NAMALWA (cell line): ENCODE results near the gene FBXO47.

Experiments
- DNase-seq: peaks from one replicate; pipeline ENCODE4 v3.0.0-alpha.2; 2015; ENCODE audit warnings: low spot score

Gene FBXO47

DNA sequence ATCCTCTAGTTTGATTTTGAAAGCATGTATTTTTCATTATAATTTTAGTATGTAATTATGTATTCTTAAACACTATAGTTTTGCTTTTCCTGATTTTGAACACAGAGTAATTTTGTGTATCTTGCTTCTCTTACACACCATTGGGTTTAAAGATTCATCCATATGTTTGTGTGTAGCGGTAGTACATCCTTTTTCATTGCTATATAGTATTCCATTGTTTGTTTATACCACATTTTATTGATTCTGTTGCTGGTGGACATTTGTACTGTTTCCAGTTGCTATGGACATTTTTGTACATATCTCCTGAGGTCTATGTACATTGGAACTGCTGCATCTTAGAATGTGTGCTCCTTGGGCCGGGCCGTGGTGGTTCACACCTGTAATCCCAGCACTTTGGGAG, 62.3 kb downstream of the FBXO47 start:
- DNase-seq = no peak

- DNase-seq = no peak
These were observed 63.8 kb downstream of the FBXO47 start for GRCh38 chr17:38903404-38903803.

GRCh38 chr17:38900978-38901656, 66.1 kb downstream of the FBXO47 start:
- no peak for DNase-seq

GRCh38 chr17:38899421-38899820, 67.8 kb downstream of the FBXO47 start:
- DNase-seq = no peak

DNA sequence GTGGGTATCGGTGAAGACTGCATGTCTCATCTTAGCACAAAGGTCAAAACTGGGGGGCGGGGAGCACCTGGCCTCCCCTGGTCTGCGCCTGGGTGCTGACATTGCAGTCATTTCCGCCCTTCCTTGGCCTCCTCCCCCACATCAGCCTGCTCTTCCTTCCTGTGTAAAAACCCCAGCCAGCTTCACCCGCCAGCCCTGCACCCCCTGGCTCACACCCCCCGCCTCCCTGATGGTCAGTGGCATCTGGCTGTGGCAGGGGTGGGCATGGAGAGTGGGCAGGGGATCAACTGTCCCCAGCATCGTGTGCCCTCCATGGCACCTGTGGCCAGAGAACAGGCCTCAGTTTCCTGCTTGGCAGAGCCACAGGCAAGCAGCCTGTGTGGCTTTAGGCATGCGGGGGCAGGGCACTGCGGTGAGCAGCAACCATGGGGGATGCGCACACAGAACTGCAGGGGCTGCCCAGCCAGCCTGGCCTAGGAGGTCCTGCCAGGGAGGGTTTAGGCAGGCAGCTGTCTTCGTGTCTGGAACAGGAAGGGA, 68.3 kb downstream of the FBXO47 start:
- peak; percentile 81 for DNase-seq

GRCh38 chr17:38898291-38898679, 68.9 kb downstream of the FBXO47 start:
- DNase-seq = peak; percentile 52

DNA sequence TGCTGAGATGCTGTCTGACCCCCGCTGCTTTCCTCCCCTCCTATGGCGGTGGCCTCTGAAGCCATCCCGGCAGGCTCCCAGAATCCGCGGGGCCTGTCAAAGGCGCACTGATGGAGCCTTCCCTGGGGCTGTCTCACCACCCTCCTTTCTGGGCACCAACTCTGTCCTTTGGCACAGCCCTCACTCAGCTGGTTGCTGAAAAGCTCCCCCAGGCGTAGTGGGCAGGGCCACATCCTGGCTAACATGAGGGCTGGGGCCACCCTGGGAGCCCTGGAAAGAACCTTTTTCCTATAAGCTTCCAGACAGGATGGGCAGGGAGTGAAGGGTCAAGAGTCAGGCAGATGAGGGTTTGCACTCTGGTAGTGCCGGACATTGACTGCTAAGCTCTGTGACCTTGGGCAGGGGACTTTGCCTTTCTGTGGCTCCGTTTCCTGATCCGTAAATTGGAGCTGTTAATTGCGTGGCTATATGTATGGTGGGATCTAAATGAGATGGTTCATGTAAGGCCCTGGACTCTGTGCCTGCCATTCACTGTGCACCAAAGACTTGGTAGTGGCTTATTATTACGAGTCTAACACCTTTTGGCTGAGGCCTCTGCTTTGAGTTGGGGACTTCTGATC, 69.4 kb downstream of the FBXO47 start:
- no peak for DNase-seq

DNA sequence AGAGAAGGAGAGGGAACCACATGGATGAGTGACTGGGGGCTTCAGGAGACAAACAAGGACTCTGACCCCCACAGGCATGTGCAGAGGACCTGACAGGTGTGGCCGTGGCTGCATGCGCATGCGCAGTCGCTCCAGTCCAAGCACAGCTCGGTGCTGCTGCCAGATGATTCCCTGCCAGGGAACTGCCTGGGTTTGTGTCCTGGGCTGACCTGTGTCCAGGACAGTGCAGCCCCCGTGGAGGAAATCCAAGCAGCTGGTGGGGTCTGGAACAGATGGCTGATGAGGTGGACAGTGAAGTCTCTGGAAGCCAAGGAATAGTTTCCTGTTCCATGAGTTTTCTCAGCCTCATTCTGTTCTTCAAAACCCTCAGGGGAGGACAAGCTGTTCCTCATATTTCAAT, 70.0 kb downstream of the FBXO47 start:
- no peak for DNase-seq

DNA sequence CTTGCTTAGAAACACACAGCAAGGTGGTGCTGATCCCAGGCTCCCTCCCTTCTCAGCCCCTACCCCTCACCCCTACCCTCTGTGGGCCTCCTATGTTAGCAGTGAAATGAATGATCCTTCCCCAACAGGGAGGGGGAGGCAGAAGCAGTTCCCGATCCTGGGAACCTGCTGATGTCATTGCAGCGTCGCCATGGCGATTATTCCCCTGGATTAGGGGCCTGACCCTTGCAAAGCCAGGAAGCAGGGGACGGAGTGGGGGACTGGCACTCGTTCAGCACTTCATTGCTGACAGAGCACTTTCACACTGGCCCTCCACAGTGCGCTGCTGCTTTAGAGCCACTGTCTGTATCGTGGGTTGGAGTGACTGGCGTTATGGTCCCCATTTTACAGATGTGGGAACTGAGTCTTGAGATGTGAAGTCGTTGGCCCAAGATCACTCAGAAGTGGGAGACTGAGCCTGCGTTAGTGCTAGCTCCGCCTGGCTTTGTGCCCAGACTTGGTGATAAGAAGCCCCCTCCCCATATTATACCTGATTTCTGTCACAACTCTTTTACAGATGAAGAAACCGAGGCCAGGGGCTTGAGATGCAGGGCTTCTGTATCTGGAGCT, 70.8 kb downstream of the FBXO47 start:
- no peak for DNase-seq

- no peak for DNase-seq
These were observed 72.9 kb downstream of the FBXO47 start for GRCh38 chr17:38894276-38894675.

- DNase-seq = no peak
These were observed 73.6 kb downstream of the FBXO47 start for GRCh38 chr17:38893607-38894006.

DNA sequence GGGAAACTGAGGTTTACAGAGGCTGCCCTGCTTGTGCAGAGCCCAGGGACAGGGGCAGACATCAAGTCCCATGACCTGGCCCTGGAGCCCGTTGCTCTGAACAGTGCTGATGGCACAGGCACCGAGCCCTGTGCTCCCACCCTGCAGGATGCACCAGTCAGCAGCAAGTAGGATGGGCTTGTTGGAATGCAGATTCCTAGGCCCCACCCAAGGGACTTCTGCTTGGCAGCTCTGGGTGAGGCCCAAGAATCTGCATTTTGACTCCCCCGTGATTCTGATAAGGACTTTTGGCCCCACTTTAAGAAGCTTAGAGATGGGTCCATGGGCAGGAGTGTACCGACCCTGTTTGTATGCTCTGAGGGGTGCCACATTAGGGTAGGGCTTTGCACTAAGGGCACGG, 74.1 kb downstream of the FBXO47 start:
- DNase-seq = no peak

GRCh38 chr17:38892620-38893019, 74.6 kb downstream of the FBXO47 start:
- DNase-seq = no peak

DNA sequence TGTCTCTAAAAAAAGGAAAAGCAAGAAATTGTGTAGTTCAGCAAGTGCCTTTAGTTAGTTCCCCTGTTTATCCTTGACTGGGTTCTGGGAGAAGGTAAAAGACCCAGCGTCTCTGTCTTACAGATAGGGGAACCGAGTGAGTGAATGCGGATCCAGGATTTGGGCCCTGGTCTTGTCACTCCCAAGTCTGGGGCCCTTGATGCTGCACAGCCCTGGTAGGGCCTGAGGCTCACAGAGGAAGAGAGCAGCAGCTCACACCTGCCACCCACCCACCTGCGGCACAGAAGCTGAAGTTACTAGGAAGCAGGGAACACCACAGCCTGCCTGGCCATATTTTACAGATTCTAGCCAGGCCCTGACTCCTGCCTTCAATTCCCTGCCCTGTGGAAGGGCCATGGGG, 75.1 kb downstream of the FBXO47 start:
- DNase-seq = no peak

DNA sequence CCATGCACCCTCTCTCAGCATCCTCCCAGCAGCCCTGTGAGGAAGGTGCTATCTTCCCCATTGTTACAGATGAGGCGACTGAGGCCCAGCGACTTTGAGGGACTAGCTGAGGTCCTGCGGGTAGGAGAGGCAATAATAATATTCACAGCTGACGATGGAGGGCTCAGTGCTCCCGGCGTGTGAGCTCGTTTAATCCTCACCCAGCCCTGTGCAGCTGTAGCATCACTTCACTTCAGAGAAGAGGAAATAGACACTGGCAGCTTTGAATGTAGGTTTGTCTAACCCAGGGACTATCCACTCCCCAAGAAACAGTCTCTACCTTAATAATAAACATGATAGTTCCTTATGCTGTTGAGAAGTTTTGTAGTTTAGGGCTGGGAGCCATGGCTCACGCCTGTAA, 75.8 kb downstream of the FBXO47 start:
- peak; percentile 36 for DNase-seq

- no peak for DNase-seq
These were observed 76.8 kb downstream of the FBXO47 start for GRCh38 chr17:38890410-38890746.

GRCh38 chr17:38889745-38890409, 77.3 kb downstream of the FBXO47 start:
- no peak for DNase-seq

DNA sequence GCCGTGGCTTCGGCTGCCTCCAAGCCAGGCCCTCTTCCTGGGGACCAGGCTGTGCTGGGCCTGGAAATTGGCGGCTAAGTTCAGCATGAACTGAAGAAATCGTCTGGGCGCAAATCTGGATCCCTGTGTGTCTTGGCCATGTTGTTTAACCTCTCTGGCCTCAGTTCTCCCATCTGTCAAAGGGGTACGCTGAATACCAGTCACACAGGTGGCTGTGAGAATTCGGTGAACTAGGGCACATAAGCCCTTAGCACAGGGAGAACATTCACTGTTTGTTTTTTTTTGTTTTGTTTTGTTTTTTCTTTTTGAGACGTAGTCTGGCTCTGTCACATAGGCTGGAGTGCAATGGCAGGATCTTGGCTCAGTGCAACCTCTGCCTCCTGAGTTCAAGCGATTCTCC, 78.4 kb downstream of the FBXO47 start:
- no peak for DNase-seq

GRCh38 chr17:38886643-38887010, 80.6 kb downstream of the FBXO47 start:
- DNase-seq = no peak
